Retinal pigment epithelial cell (primary cell): ENCODE data around the gene HOXB2.

ENCODE experiments used
- DNase-seq: peaks from one replicate; pipeline ENCODE4 v3.0.0-alpha.2; 2010; ENCODE audit warnings: low read depth
- H3K4me3 ChIP-seq: 2 replicates; pipeline ENCODE4 v1.5.1; 2011; ENCODE audit warnings: mild to moderate bottlenecking, low read length, control low read depth, moderate library complexity
- CTCF ChIP-seq: conservative IDR thresholded peaks from 2 replicates; pipeline ENCODE4 v1.5.1; 2011; ENCODE audit warnings: low read depth, low read length, control low read depth, inconsistent platforms

Gene HOXB2

GRCh38 chr17:48499735-48500434 is 45.0 kb downstream of the HOXB2 start:
- no peak for DNase-seq
- no peak for TF ChIP-seq CTCF
- H3K4me3 ChIP-seq, result no peak overlapping the region

DNA sequence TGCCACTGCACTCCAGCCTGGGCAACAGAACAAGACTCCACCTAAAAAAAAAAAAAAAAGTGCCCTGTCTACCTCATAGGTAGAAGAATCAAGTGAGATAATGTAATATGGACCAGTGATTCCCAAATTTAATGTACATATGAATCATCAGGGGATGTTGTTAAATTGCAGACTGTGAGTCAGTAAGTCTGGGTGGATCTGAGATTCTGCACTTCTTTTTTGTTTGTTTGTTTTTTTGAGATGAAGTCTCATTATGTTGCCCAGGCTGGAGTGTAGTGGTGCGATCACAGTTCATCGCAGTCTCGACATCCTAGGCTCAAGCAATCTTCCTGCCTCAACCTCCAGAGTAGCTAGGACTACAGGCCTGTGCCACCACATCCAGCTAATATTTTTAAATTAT is 45.7 kb downstream of the HOXB2 start:
- H3K4me3 ChIP-seq, result no peak overlapping the region
- TF ChIP-seq CTCF, result no peak
- DNase-seq, result no peak

DNA sequence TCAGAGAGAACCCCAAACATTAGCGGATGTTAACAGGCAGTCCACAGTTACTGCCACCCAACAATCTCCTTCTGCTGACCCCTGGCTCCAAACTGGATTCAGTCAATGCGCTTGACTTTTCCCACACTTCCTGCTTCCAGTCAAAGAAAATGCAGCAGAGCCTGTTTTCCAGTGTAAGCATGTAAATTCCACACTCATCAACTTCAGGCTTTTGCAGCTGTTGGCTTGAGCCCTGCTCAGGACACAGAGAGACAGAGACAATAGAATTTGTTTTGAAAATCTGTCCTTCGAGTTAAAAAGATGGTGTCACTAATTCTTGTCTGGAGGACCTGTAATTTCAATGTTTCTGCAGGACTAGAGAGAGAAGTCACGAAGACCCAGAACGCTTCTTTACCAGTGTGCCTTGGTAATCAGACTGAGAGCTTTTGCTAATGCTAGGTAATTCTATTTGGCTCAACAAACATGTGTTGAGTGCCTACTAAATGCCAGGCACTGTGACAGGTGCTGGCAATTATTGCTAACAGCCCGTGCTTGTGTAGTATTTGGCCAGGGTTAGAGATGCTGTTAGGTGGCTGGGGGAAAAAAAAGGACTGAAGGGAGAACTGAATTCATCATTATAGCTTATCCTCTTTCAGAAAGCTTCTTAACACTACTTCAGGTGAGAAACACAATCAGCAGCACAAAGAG is 46.6 kb downstream of the HOXB2 start:
- no peak for DNase-seq
- no peak for TF ChIP-seq CTCF
- no peak overlapping the region for H3K4me3 ChIP-seq

DNA sequence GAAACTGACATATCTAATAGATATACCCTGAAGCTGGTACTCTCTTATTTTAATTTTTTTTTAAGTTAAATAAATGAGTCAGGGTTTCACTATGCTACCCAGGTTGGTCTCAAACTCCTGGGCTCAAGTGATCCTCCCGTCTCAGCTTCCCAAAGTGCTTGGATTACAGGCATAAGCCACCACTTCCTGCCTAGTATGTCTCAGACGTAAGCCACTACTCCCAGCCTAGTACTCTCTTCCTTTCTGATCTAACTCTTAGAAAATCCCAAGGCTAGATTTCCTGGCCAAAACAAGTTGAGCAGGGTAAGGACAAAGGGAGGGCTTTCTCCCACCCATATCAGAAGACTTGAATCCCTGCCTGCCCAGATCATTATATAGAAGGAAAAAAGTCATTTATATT is 47.8 kb downstream of the HOXB2 start:
- no peak for DNase-seq
- H3K4me3 ChIP-seq, result no peak overlapping the region
- TF ChIP-seq CTCF, result no peak

DNA sequence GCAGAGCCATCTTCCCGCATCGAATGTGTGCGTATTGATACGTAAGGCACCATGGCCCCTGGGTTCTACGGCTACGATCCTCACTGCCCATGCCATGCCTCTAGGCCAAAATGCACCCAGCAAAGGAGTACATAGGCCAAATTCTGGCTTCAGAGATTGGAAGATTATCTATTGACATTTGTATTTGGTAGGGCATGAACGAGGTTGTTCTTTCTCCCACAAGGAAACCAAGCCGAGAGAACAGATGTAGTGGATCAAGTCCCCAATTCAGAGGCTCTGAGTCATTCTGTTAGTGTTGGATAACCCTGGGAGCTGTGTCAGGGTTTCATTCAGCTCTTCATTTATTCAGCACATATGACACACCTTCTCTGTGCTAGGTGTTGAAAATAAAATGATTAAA is 50.6 kb downstream of the HOXB2 start:
- DNase-seq, result no peak
- TF ChIP-seq CTCF, result no peak
- H3K4me3 ChIP-seq, result no peak overlapping the region
